Endothelial cell of umbilical vein (primary cell): ENCODE measurements around the gene SETSIP. TPM values are rescaled to one million over a fixed set of nuclear protein-coding genes. Genes with fewer than 3 reads are reported as not detected.

Experiments
- BruUV-seq: library from RNA; stranded (reverse); fragments of 400-500 nt; replicated peaks from 2 replicates; lab custom pipeline; 2021; lab: Mats Ljungman, UMichigan
- CTCF ChIA-PET: fragments of 300-600, 350-600 bp; sonication (Branson Sonifier 250); formaldehyde crosslinking; loops from one replicate; lab custom pipeline; 2021; ENCODE audit warnings: antibody characterized with exemption, inconsistent platforms; lab: Charles Lee
- POLR2A ChIA-PET: fragments of 300-600, 350-600 bp; sonication (Branson Sonifier 250); formaldehyde crosslinking; loops from one replicate; lab custom pipeline; 2021; ENCODE audit warnings: antibody characterized with exemption, inconsistent platforms; lab: Charles Lee
- DNase-seq: peaks from one replicate; pipeline ENCODE4 v3.0.0-alpha.2; 2011; ENCODE audit warnings: low read depth, low spot score
- FAIRE-seq: peaks from 2 replicates; lab custom pipeline; 2011; peaks lifted over from hg19 to GRCh38; lab: Jason Lieb, UNC
- H2AFZ ChIP-seq: 2 replicates; pipeline ENCODE4 v1.6.0; 2012; ENCODE audit warnings: low read depth, low read length, control low read depth, inconsistent platforms
- H3K27ac ChIP-seq: 2 replicates; pipeline ENCODE4 v1.5.1; 2011; ENCODE audit warnings: low read depth, mild to moderate bottlenecking, control low read depth, low read length, moderate library complexity; ENCODE audit not compliant: insufficient read depth
- H3K27me3 ChIP-seq, 2 experiments: 2 replicates each; pipeline versions ENCODE4 v1.6.0 to v1.6.1; 2011; ENCODE audit warnings: low read length in 2 of 2, mixed read lengths in 1 of 2; ENCODE audit not compliant: control insufficient read depth in 2 of 2, insufficient read depth in 2 of 2
- H3K36me3 ChIP-seq, 2 experiments: 2 replicates in 1 of 2; 3 replicates in 1 of 2; pipeline ENCODE4 v1.5.1; 2011; ENCODE audit warnings: low read length in 2 of 2, mild to moderate bottlenecking in 1 of 2, moderate library complexity in 1 of 2; ENCODE audit not compliant: control insufficient read depth in 2 of 2, insufficient read depth in 2 of 2; ENCODE audit errors: extremely low read depth in 1 of 2
- H3K4me1 ChIP-seq: 3 replicates; pipeline ENCODE4 v1.5.1; 2011; ENCODE audit warnings: mild to moderate bottlenecking, low read length; ENCODE audit not compliant: control insufficient read depth, insufficient read depth; ENCODE audit errors: extremely low read depth
- H3K4me2 ChIP-seq: 2 replicates; pipeline ENCODE4 v1.6.1; 2011; ENCODE audit warnings: low read length, control low read depth, mixed read lengths; ENCODE audit not compliant: insufficient read depth
- H3K4me3 ChIP-seq, 3 experiments: fragments of 200-600 bp in 1 of 3; sonication (generic), shearing (Covaris generic) in 1 of 3; replicated peaks in 1 of 3; 2 replicates each; pipeline ENCODE4 v1.5.1; 2011 to 2016; ENCODE audit warnings: control low read depth in 3 of 3, low read length in 3 of 3, mild to moderate bottlenecking in 2 of 3, inconsistent platforms in 1 of 3, low read depth in 1 of 3, moderate library complexity in 1 of 3; ENCODE audit not compliant: insufficient read depth in 1 of 3
- H3K79me2 ChIP-seq: 2 replicates; pipeline ENCODE4 v1.6.0; 2012; ENCODE audit warnings: low read length, inconsistent platforms; ENCODE audit not compliant: control insufficient read depth, insufficient read depth
- H3K9ac ChIP-seq: replicated peaks from 2 replicates; pipeline ENCODE3; 2011; ENCODE audit warnings: low read length, control low read depth; ENCODE audit not compliant: insufficient read depth; ENCODE audit errors: extremely low read depth
- H3K9me1 ChIP-seq: replicated peaks from 3 replicates; pipeline ENCODE4 v1.6.0; 2011; ENCODE audit warnings: mild to moderate bottlenecking, low read length; ENCODE audit not compliant: control insufficient read depth, insufficient read depth; ENCODE audit errors: extremely low read depth
- H3K9me3 ChIP-seq: replicated peaks from 2 replicates; pipeline ENCODE4 v1.5.1; 2012; ENCODE audit warnings: low read length, inconsistent platforms; ENCODE audit not compliant: control insufficient read depth, insufficient read depth
- H4K20me1 ChIP-seq: replicated peaks from 2 replicates; pipeline ENCODE3; 2011; ENCODE audit warnings: mild to moderate bottlenecking, low read length; ENCODE audit not compliant: control insufficient read depth, insufficient read depth; ENCODE audit errors: extremely low read depth
- EZH2 ChIP-seq: IDR thresholded peaks from 2 replicates; pipeline ENCODE4 v1.6.1; 2012; ENCODE audit warnings: borderline replicate concordance, low read depth, mild to moderate bottlenecking, moderate library complexity, low read length, inconsistent platforms; ENCODE audit not compliant: severe bottlenecking
- FOS ChIP-seq: IDR thresholded peaks from 2 replicates; pipeline ENCODE4 v1.6.1; 2011; ENCODE audit warnings: mild to moderate bottlenecking, low read length, moderate library complexity, borderline replicate concordance; ENCODE audit not compliant: insufficient read depth
- GATA2 ChIP-seq: IDR thresholded peaks from 2 replicates; pipeline ENCODE4 v1.7.0; 2011; ENCODE audit warnings: low read depth, mild to moderate bottlenecking, moderate library complexity, mixed read lengths, low read length; ENCODE audit not compliant: insufficient read length, insufficient read depth
- JUN ChIP-seq: IDR thresholded peaks from 2 replicates; pipeline ENCODE4 v1.6.1; 2011; ENCODE audit warnings: borderline replicate concordance, low read depth; ENCODE audit not compliant: insufficient read length, insufficient read depth
- MYC ChIP-seq: IDR thresholded peaks from one replicate; pipeline ENCODE4 v1.6.1; 2011; ENCODE audit warnings: mild to moderate bottlenecking, low read depth, low read length
- POLR2A ChIP-seq: IDR thresholded peaks from 2 replicates; pipeline ENCODE4 v1.6.1; 2012; ENCODE audit warnings: low read depth, mild to moderate bottlenecking, control low read depth, low read length
- POLR2AphosphoS5 ChIP-seq: IDR thresholded peaks from 2 replicates; pipeline ENCODE4 v1.6.1; 2012; ENCODE audit warnings: low read depth, mild to moderate bottlenecking, control low read depth, low read length, moderate library complexity; ENCODE audit not compliant: insufficient read depth
- dilution Hi-C: fragments of 300-500 bp; cut with MboI; formaldehyde crosslinking; loops from one replicate; pipeline ENCODE4 v1.15.0; 2019; ENCODE audit warnings: low sequenced_read_pairs; ENCODE audit not compliant: extremely low pct_ligation_motif_present
- intact Hi-C: fragments of 100-400 bp; cut with micrococcal nuclease; formaldehyde crosslinking; loops from one replicate; pipeline ENCODE4 v1.10.0; 2022
- polyA plus RNA-seq, 4 experiments: library from polyadenylated mRNA; depleted of rRNA in 3 of 4; stranded (reverse) in 3 of 4; unstranded in 1 of 4; fragments of >200 nt; gene quantifications; 2 replicates each; pipeline versions ENCODE4 v1.2.1 to v1.2.3, GENCODE V29; 2011 to 2012; ENCODE audit warnings: missing spikeins in 1 of 4
- total RNA-seq: library from RNA; stranded (reverse); gene quantifications from 2 replicates; pipeline ENCODE4 v1.2.3, GENCODE V29; 2021
- TF ChIP-seq, protein P1 (sequence below), 2 donors: IDR thresholded peaks; 1 replicate in 1 of 2; 2 replicates in 1 of 2; pipeline ENCODE4 v1.5.1; 2011; ENCODE audit warnings: low read length in 2 of 2, mild to moderate bottlenecking in 2 of 2, moderate library complexity in 2 of 2, control low read depth in 1 of 2, inconsistent platforms in 1 of 2, low read depth in 1 of 2; ENCODE audit not compliant: insufficient read depth in 1 of 2; ENCODE audit errors: extremely low read depth in 1 of 2
- TF ChIP-seq, protein P2 (sequence below): IDR thresholded peaks from 2 replicates; pipeline ENCODE4 v1.6.1; 2011; ENCODE audit not compliant: insufficient read depth, insufficient read length

The SETSIP gene
- total and polyA plus RNA-seq, 2 donors (not counting 3 experiments of a cell fraction or from before 2014, with no cell fraction given): not detected

DNA sequence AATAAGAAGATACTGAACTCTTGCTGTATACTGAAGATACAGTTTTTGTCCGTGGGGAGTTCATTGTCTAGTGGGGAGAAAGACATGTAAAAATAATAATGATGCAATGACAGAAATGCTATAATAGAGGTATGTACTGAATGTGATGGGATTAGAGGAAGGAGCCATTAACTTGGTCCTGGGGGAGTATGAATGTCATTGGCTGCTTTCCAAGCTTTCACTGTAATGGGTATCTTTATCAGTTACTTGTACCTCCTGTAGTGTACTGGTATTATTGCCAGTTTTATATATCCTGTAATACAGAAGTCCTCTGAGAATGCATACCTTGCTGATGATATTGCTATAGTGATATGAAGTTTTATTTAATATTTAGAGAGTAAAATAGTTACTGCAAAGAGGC, 12.3 kb upstream of the SETSIP start:
- TF ChIP-seq JUN (no peak), MYC (no peak), POLR2AphosphoS5 (no peak), GATA2 (no peak), POLR2A (no peak), FOS (no peak), EZH2 (no peak)
- TF ChIP-seq, protein P1, sequence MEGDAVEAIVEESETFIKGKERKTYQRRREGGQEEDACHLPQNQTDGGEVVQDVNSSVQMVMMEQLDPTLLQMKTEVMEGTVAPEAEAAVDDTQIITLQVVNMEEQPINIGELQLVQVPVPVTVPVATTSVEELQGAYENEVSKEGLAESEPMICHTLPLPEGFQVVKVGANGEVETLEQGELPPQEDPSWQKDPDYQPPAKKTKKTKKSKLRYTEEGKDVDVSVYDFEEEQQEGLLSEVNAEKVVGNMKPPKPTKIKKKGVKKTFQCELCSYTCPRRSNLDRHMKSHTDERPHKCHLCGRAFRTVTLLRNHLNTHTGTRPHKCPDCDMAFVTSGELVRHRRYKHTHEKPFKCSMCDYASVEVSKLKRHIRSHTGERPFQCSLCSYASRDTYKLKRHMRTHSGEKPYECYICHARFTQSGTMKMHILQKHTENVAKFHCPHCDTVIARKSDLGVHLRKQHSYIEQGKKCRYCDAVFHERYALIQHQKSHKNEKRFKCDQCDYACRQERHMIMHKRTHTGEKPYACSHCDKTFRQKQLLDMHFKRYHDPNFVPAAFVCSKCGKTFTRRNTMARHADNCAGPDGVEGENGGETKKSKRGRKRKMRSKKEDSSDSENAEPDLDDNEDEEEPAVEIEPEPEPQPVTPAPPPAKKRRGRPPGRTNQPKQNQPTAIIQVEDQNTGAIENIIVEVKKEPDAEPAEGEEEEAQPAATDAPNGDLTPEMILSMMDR (IDR thresholded peaks at IDR 0.05; ENCODE audit: extremely low read depth in 1 of 2, insufficient read depth in 1 of 2, low read depth in 1 of 2, low read length in 2 of 2): no peak
- TF ChIP-seq, protein P2, sequence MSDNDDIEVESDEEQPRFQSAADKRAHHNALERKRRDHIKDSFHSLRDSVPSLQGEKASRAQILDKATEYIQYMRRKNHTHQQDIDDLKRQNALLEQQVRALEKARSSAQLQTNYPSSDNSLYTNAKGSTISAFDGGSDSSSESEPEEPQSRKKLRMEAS: no peak
- ChIA-PET POLR2A (no interaction called here), CTCF (no interaction called here)
- H2AFZ ChIP-seq: no peak overlapping the region
- no peaks in the 10 kb centered on the region for H3K36me3 ChIP-seq
- intact Hi-C loops (loop anchor here (10.0 kb wide), 1 partner anchor 207 kb away; the partner anchor contains the start of genes GLMN and RPAP2), dilution Hi-C loops (no loop called here)
- FAIRE-seq (no peak), DNase-seq (no peak)
- no peak overlapping the region for H3K9ac ChIP-seq
- no peaks in the 10 kb centered on the region for H3K4me1 ChIP-seq
- H3K79me2 ChIP-seq: no peaks in the 10 kb centered on the region
- H3K27me3 ChIP-seq: peaks cover 0 to under 1% of the 10 kb centered on the region in 2 experiments
- H4K20me1 ChIP-seq: no peaks in the 10 kb centered on the region
- H3K4me2 ChIP-seq: no peak overlapping the region
- H3K27ac ChIP-seq: no peak overlapping the region
- no peak overlapping the region for H3K4me3 ChIP-seq
- no peaks in the 10 kb centered on the region for H3K9me1 ChIP-seq
- BruUV-seq: no TSS peak
- H3K9me3 ChIP-seq: no peaks in the 10 kb centered on the region
